Measurements from ENCODE around the gene FBRS.
A peak's percentile ranks its signal among the peaks of the same experiment; 100 is the strongest.
"Not testable (repeated sequence)": the region's sequence is repeated elsewhere in the genome, so short reads cannot be mapped to it uniquely, and the experiment has no call there.

FBRS gene

DNA sequence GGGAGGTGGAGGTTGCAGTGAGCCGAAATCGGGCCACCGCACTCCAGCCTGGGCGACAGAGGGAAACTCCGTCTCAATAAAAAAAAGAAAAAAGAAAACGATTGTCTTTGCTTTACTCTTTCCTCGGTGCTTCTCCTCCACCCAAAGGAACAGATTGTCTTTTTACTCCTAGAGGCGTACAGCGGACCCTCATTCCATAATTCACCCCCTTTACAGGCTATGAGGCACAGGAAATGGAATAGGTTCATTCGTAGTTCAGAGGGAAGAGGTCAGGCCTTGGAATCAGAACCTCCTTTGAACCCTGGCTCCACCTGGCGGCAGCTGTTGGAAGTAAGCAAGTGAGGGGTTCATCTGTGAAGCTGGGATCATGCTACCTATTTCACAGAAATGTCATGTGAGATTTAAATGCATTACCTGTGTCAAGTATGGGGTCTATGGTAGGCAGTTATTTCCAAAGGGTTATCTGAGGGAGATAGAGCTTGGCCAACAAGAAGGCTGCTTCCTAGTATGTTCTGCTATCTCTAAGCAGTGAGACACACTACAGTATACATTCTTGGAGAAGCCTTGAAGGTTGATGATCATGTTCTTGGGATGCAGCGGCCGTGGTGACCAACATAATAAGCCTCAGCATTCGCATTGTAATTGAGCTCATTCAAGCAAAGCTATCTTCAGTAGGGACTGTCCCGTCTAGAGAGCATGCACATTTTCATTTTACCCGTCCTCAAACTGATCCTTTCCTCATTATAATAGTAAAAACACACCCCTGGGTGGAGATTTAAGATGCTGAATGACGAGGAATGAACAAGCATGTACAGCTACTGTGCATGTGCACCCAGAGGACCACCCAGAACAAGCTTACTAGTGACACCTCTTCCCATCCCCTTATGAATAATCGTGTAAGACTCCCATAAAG is 29.3 kb upstream of the FBRS start:
- DNase-seq (ENCODE audit: low spot score) = peak; percentile 75
- H3K4me3 Mint-ChIP-seq = peak overlapping the region; percentile 53

DNA sequence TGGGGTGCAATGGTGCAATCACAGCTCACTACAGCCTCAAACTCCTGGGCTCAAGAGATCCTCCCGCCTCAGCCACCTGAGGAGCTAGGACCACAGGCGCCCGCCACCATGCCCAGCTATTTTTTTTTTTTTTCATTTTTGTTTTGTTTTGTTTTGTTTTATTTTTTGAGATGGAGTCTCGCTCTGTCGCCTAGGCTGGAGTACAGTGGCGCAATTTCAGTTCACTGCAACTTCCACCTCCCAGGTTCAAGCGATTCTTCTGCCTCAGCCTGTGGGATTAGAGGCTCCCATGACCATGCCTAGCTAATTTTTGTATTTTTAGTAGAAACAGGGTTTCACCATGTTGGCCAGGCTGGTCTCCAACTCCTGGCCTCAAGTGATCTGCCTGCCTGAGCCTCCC is 25.8 kb upstream of the FBRS start:
- peaks cover 13% of the 10 kb centered on the region for H3K4me1 Mint-ChIP-seq (ENCODE audit: low read depth)
- DNase-seq (ENCODE audit: low spot score); H3K27me3 Mint-ChIP-seq (ENCODE audit: low read depth); H3K9me3 Mint-ChIP-seq; H3K4me3 Mint-ChIP-seq; H3K36me3 Mint-ChIP-seq (ENCODE audit: low read depth); H3K27ac Mint-ChIP-seq: not testable (repeated sequence)

More for the DNA sequence above, 29.3 kb upstream of the FBRS start:
- no peaks in the 10 kb centered on the region for H3K36me3 Mint-ChIP-seq (ENCODE audit: low read depth)
- no peaks in the 10 kb centered on the region for H3K9me3 Mint-ChIP-seq
- no peaks in the 10 kb centered on the region for H3K27me3 Mint-ChIP-seq (ENCODE audit: low read depth)
- H3K27ac Mint-ChIP-seq = no peak overlapping the region
- H3K4me1 Mint-ChIP-seq (ENCODE audit: low read depth) = peaks cover 8% of the 10 kb centered on the region

DNA sequence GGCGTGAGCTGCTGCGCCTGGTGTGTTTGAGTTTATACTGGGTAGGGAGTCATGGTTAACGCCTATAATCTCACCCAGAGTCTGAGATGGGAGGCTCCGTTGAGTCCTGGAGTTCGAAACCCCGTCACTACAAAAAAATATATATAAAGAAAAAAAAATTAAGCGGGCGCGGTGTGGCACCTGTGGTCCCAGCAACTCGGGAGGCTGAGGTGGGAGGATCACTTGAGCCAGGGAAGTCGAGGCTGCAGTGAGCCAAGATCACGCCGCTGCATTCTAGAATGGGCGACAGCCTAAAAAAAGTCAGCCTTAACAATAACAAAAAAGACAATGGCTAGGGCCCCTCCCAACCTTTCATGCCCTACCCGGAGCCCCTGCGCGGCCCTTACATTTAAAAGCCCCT is 24.7 kb upstream of the FBRS start:
- Mint-ChIP-seq H3K27me3 (ENCODE audit: low read depth) (no peaks in the 10 kb centered on the region), H3K9me3 (no peaks in the 10 kb centered on the region), H3K27ac (peak overlapping the region; percentile 98), H3K4me1 (ENCODE audit: low read depth) (peaks cover 13% of the 10 kb centered on the region), H3K36me3 (ENCODE audit: low read depth) (no peaks in the 10 kb centered on the region), H3K4me3 (peak overlapping the region; percentile 85)
- no peak for DNase-seq (ENCODE audit: low spot score)

DNA sequence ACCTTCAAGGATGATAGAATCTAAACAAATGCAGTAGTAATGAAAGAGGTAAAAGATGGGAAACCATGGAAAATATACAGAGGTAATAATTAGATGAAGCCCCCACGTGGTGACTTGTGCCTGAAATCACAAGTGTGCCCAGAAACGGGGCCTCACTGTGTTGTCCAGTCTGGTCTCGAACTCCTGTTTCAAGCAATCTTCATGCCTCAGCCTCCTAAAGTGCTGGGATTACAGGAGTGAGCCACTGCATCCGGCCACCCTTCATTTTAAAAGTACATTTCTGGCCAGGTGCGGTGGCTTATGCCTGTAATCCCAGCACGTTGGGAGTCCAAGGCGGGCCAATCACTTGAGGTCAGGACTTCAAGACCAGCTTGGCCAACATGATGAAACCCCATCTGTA is 21.6 kb upstream of the FBRS start:
- H3K27me3 Mint-ChIP-seq (ENCODE audit: low read depth) = peaks cover 3% of the 10 kb centered on the region
- H3K9me3 Mint-ChIP-seq = no peaks in the 10 kb centered on the region
- DNase-seq (ENCODE audit: low spot score) = no peak
- no peak overlapping the region for H3K4me3 Mint-ChIP-seq
- H3K27ac Mint-ChIP-seq = no peak overlapping the region
- peaks cover 7% of the 10 kb centered on the region for H3K4me1 Mint-ChIP-seq (ENCODE audit: low read depth)
- H3K36me3 Mint-ChIP-seq (ENCODE audit: low read depth) = no peaks in the 10 kb centered on the region

DNA sequence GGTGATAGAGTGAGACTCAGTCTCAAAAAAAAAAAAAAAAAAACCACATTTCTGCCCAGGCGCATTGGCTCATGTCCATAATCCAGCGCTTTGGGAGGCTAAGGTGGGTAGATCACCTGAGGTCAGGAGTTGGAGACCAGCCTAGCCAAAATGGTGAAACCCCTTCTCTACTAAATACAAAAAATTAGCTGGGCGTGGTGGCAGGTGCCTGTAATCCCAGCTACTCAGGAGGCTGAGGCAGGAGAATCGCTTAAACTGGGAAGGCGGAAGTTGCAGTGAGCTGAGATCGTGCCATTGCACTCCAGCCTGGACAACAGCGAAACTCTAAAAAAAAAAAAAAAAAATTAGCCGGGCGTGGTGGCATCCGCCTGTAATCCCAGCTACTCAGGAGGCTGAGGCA is 21.1 kb upstream of the FBRS start:
- not testable (repeated sequence) for H3K4me1 Mint-ChIP-seq (ENCODE audit: low read depth); H3K27me3 Mint-ChIP-seq (ENCODE audit: low read depth); H3K27ac Mint-ChIP-seq; H3K36me3 Mint-ChIP-seq (ENCODE audit: low read depth); DNase-seq (ENCODE audit: low spot score); H3K9me3 Mint-ChIP-seq; H3K4me3 Mint-ChIP-seq

DNA sequence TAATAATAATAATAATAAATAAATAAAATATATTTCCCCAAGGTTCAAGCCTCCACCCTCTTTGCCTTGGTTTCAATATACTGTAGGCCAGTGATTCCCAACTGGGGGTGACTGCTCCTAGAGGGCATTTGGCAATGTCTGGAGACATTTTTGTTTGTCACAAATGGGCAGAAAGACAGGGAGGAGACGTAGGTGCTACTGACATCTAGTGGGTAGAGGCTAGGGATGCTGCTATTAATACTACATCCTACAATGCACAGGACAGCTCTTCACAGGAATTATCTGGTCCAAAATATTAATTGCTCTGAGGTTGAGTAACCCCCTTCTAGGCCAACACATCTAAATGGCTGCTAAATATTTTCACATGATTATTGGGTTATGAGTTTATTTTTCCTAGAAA is 20.3 kb upstream of the FBRS start:
- DNase-seq (ENCODE audit: low spot score) = no peak
- H3K36me3 Mint-ChIP-seq (ENCODE audit: low read depth) = no peaks in the 10 kb centered on the region
- no peak overlapping the region for H3K4me3 Mint-ChIP-seq
- H3K4me1 Mint-ChIP-seq (ENCODE audit: low read depth) = peaks cover 7% of the 10 kb centered on the region
- no peak overlapping the region for H3K27ac Mint-ChIP-seq
- H3K9me3 Mint-ChIP-seq = no peaks in the 10 kb centered on the region
- peaks cover 3% of the 10 kb centered on the region for H3K27me3 Mint-ChIP-seq (ENCODE audit: low read depth)

DNA sequence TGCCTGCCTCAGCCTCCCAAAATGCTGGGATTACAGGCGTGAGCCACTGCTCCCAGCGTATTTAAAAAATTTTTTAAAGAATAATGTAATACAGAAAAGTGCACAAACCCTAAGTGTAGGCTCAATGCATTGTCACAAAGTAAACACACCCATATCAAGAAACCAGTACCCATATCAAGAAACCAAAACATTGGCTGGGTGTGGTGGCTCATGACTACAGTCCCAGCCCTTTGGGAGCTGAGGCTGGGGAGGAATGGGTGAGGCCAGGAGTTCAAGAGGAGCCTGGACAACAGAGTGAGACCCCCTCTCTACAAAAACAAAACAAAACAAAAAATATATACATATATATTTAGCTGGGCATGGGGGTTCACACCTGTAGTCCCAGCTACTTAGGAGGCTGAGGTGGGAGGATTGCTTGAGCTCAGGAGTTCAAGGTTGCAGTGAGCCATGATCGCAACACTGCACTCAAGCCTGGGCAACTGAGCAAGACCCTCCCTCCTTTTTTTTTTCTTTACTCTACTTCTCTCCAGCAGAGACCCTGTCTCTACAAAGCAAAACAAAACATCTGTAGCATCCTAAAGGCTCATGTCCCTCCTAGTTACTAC is 16.8 kb upstream of the FBRS start:
- no peak overlapping the region for H3K27ac Mint-ChIP-seq
- no peaks in the 10 kb centered on the region for H3K9me3 Mint-ChIP-seq
- no peak overlapping the region for H3K4me3 Mint-ChIP-seq
- no peaks in the 10 kb centered on the region for H3K4me1 Mint-ChIP-seq (ENCODE audit: low read depth)
- peaks cover 3% of the 10 kb centered on the region for H3K27me3 Mint-ChIP-seq (ENCODE audit: low read depth)
- DNase-seq (ENCODE audit: low spot score) = no peak
- no peaks in the 10 kb centered on the region for H3K36me3 Mint-ChIP-seq (ENCODE audit: low read depth)

DNA sequence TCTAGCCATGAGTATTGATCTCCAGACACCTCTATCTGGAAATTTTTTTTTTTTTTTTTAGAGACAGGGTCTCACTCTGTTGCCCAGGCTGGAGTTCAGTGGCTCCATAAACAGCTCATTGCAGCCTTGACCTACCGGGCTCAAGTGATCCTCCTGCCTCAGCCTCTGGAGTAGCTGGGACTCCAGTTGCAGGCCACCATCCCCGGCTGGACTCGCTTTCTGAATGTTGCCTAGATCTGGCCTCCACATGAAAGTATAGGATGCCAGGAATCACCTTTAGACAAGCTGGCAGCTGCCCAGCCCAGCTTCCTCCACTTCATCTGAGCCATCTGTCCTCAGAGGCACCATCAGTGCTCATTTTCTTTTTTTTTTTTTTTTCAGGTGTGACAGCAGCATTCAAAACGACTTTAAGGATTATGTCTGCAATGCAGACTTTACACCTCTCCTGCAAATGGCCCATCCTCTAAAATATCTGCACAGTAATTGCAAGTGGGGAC is 13.8 kb upstream of the FBRS start:
- Mint-ChIP-seq H3K27me3 (ENCODE audit: low read depth) (peaks cover 3% of the 10 kb centered on the region), H3K27ac (no peak overlapping the region), H3K36me3 (ENCODE audit: low read depth) (no peaks in the 10 kb centered on the region), H3K4me3 (no peak overlapping the region), H3K9me3 (no peaks in the 10 kb centered on the region), H3K4me1 (ENCODE audit: low read depth) (peaks cover 5% of the 10 kb centered on the region)
- no peak for DNase-seq (ENCODE audit: low spot score)

DNA sequence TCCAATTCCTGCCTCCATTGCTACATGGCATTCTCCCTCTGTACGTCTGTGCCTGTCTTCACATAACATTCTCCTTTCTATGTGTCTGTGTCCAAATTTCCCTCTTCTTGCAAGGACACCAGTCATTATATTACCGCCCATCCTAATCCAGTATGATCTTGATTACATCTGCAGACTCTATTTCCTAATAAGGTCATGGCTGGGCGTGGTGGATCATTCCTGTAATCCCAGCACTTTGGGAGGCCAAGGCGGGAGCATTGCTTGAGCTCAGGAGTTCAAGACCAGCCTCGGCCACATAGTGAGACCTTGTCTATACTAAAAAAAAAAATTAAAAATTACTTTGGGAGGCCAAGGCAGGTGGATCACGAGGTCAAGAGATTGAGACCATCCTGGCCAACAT is 12.5 kb upstream of the FBRS start:
- H3K4me1 Mint-ChIP-seq (ENCODE audit: low read depth) = peaks cover 15% of the 10 kb centered on the region
- no peak overlapping the region for H3K4me3 Mint-ChIP-seq
- H3K27ac Mint-ChIP-seq = no peak overlapping the region
- no peak for DNase-seq (ENCODE audit: low spot score)
- peaks cover 4% of the 10 kb centered on the region for H3K36me3 Mint-ChIP-seq (ENCODE audit: low read depth)
- no peaks in the 10 kb centered on the region for H3K9me3 Mint-ChIP-seq
- H3K27me3 Mint-ChIP-seq (ENCODE audit: low read depth) = peaks cover 2% of the 10 kb centered on the region

DNA sequence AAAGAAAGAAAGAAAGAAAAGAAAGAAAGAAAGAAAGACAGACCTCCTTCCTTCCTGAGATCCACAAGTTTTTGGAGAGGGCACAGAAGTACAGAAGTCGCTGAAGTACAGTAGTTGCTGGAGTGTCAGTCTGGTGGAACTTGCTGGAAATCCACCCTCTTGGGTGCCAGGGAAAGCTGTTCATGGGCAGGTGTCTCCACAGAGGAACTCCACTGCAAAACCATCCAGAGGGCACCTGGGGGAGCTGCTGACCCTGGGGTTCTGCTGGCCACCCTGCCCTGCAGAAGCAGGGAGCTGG is 11.0 kb upstream of the FBRS start:
- H3K9me3 Mint-ChIP-seq = no peaks in the 10 kb centered on the region
- H3K27ac Mint-ChIP-seq = no peak overlapping the region
- peaks cover 23% of the 10 kb centered on the region for H3K4me1 Mint-ChIP-seq (ENCODE audit: low read depth)
- H3K27me3 Mint-ChIP-seq (ENCODE audit: low read depth) = peaks cover 2% of the 10 kb centered on the region
- no peak for DNase-seq (ENCODE audit: low spot score)
- H3K4me3 Mint-ChIP-seq = no peak overlapping the region
- peaks cover 10% of the 10 kb centered on the region for H3K36me3 Mint-ChIP-seq (ENCODE audit: low read depth)

DNA sequence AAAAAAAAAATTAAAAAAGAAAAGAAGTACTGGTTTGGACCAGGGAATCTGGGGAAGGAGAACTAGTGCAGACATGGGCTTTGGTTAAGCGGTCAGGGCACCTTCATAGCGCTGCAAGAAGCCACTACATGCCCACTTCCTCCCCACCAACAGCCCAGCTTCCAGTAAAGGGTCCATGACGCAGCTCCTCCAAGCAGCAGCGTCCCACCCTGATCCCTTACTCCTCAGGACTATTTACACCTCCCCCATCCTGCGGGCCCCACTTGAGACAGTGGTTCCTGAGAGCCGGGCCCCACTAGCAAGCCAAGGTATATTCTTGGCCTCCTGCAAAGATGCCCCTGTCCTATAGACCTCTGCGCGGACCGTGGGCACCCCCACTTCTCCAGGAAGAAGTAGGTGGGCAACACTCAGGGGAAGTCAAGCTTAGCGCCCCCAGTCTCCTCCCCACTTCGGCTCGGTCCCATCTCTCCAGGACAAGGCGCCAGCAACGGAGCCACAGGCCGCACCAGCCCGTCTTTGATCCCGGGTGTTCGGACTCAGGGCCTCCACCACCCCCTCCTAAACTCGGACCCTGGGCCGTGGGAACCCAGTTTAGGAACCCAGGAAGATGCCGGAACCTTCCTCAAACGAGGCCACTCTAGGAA is 8.4 kb upstream of the FBRS start:
- Mint-ChIP-seq H3K4me3 (peak overlapping the region; percentile 99), H3K9me3 (no peaks in the 10 kb centered on the region), H3K27me3 (ENCODE audit: low read depth) (peaks cover 2% of the 10 kb centered on the region), H3K4me1 (ENCODE audit: low read depth) (peaks cover 31% of the 10 kb centered on the region), H3K36me3 (ENCODE audit: low read depth) (peaks cover 25% of the 10 kb centered on the region), H3K27ac (peak overlapping the region; percentile 99)
- peak; percentile 19 for DNase-seq (ENCODE audit: low spot score)

DNA sequence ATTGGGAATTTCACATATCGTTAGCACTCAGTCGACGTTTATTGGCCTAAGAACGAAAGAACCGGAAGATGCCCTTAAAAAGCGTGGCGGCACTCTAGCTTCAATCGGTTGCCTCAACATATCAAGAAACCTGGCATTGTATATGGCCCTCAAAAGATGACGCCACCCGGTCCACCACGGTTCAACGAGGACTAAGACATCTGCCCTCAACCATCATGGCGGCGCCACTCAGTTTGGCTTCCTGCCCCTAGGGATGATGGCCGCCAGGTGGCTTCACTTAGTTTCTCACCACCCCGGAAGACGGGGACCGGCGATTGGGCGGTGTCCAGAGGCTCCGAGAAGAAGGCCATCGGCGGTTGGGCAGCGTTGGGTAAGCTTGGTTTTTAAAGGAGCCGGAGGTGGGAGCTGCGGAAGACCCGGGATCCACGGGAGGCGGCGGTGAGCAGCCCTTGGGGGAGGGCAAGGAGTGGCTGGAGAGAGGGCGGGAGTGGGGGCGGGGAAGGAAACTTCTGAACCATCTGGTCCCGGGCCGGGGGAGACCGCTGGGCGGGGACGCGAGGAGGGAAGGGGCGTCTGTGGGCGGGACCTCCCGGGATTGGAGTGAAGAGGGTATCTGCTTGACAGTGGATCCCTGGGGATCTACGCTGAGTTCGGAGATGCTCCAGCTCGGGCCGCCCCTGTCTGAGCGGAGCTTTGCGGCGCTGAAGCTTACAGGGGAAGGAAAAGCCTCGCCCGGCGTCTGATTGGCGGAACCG is 7.7 kb upstream of the FBRS start, which contains the start of gene PRR14:
TSS of gene PRR14 (plus strand) at position 592 of the 755 bp plus-strand sequence. CDS start 686 bp downstream, outside the sequence.
- peaks cover 31% of the 10 kb centered on the region for H3K4me1 Mint-ChIP-seq (ENCODE audit: low read depth)
- peak within 1 kb of the TSS; percentile 99 for H3K27ac Mint-ChIP-seq
- peaks cover 31% of the 10 kb centered on the region for H3K36me3 Mint-ChIP-seq (ENCODE audit: low read depth)
- H3K27me3 Mint-ChIP-seq (ENCODE audit: low read depth) = peaks cover 2% of the 10 kb centered on the region
- DNase-seq (ENCODE audit: low spot score) = peak; percentile 99
- no peaks in the 10 kb centered on the region for H3K9me3 Mint-ChIP-seq
- H3K4me3 Mint-ChIP-seq = peak within 1 kb of the TSS; percentile 99

DNA sequence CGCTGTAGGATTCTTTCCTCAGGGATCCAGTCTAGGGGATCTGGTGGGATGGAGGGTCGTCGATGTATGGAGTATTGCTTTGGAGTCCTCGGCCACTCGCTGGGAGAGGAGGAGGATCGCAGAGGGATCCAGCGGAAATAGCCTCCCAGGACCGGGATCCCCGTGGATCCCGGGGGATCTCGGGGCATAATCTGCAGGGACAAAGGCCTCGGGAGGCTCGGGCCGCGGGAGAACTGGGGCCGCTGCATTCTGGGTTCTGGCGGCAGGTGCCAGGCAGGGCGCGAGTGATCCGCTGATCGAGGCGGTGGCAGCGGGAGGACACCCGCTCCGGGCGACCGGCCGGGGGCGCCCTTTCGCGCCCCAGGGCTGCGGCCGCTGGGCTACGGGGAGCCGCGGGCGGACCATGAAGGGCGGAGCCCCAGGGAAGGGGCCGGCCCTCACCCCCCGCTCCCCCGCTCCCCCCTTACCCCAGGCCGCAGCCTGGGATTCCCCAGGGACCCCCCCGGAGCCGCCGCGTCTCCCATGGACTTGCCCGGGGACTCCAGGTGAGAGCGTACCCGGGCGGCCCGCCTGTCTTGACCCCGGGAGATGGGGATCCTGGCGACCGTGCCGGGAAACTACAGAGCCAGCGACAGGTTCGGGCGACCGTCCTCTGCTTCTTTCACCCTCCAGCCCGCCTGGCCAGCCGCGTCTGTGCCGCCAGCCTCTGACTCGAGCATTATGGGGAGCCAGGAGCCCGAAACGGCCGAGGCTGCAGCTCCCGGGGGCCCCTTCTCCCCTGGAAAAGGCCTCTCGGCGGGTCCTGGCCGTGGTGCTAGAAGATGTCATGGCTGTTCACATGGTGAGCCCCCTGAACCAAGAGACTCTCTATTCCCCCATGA is 6.9 kb upstream of the FBRS start:
- Mint-ChIP-seq H3K27ac (peak overlapping the region; percentile 99), H3K27me3 (ENCODE audit: low read depth) (peaks cover 2% of the 10 kb centered on the region), H3K4me1 (ENCODE audit: low read depth) (peaks cover 34% of the 10 kb centered on the region), H3K36me3 (ENCODE audit: low read depth) (peaks cover 39% of the 10 kb centered on the region), H3K9me3 (no peaks in the 10 kb centered on the region), H3K4me3 (peak overlapping the region; percentile 99)
- DNase-seq (ENCODE audit: low spot score) = peak; percentile 84
